ENCODE measurements around the gene APOD.

The APOD gene

GRCh38 chr3:195546130-195546560, 37.6 kb downstream of the APOD start:
- Histone ChIP-seq H3K9ac (ENCODE audit: low read depth, low read length) (no peak overlapping the region), H3K4me2 (ENCODE audit: low read length) (peak overlapping the region; percentile 47), H3K36me3 (ENCODE audit: insufficient read depth, low read length) (no peaks in the 10 kb centered on the region), H3K9me3 (replicated peaks; ENCODE audit: low read length) (no peaks in the 10 kb centered on the region), H3K27me3 (ENCODE audit: control insufficient read depth, insufficient read depth, low read length) (peaks cover 12% of the 10 kb centered on the region), H3K4me3 (ENCODE audit: low read length) (peak overlapping the region; percentile 17), H3K4me1 (ENCODE audit: control insufficient read depth, insufficient read depth, low read length) (peaks cover 25% of the 10 kb centered on the region)

GRCh38 chr3:195544634-195545033, 39.1 kb downstream of the APOD start:
- H3K9ac ChIP-seq (ENCODE audit: low read depth, low read length), result no peak overlapping the region
- H3K4me2 ChIP-seq (ENCODE audit: low read length), result no peak overlapping the region
- no peaks in the 10 kb centered on the region for H3K9me3 ChIP-seq (replicated peaks; ENCODE audit: low read length)
- H3K27me3 ChIP-seq (ENCODE audit: control insufficient read depth, insufficient read depth, low read length), result peaks cover 3% of the 10 kb centered on the region
- no peak overlapping the region for H3K4me3 ChIP-seq (ENCODE audit: low read length)
- peaks cover 30% of the 10 kb centered on the region for H3K4me1 ChIP-seq (ENCODE audit: control insufficient read depth, insufficient read depth, low read length)
- no peaks in the 10 kb centered on the region for H3K36me3 ChIP-seq (ENCODE audit: insufficient read depth, low read length)

- H3K4me1 ChIP-seq (ENCODE audit: control insufficient read depth, insufficient read depth, low read length), result peaks cover 30% of the 10 kb centered on the region
- H3K36me3 ChIP-seq (ENCODE audit: insufficient read depth, low read length), result no peaks in the 10 kb centered on the region
- no peak overlapping the region for H3K4me3 ChIP-seq (ENCODE audit: low read length)
- H3K4me2 ChIP-seq (ENCODE audit: low read length), result peak overlapping the region; percentile 91
- H3K9me3 ChIP-seq (replicated peaks; ENCODE audit: low read length), result no peaks in the 10 kb centered on the region
- peaks cover 3% of the 10 kb centered on the region for H3K27me3 ChIP-seq (ENCODE audit: control insufficient read depth, insufficient read depth, low read length)
- H3K9ac ChIP-seq (ENCODE audit: low read depth, low read length), result no peak overlapping the region
These were observed 39.6 kb downstream of the APOD start for GRCh38 chr3:195544230-195544536.

DNA sequence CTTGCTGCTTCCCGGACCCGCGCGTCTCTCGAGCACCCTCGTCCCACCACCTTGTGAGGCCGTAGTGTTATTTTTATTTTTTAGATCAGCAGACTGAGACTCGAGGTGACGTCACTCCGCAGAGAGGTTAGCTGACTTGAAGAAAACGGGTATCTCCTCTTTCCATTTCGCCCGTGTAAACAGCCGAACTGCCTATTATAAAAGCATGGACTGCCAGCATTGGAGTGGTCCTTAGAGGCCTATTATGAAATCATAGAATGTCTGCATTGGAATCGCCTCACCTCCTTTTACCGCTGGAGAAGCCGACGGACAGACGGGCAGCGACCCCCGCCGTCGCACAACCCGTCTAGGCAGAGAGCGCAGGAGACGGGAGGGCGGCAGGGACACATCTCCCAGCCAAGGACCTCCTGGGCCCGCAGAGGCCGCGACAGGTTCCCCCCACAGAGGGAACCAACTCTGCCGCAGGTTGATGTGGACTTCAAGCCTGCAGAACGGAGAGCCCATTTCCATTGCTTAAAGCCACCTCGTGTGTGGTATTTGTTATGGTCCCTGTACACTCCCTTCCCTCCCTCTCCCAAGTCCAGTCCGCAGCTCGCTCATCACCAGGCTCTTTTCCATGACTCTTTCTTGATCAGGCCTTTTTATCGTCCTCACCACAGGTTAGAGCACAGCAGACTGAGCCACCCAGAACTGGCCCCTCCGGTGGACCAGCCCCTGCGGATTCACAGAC, 40.1 kb downstream of the APOD start:
- Histone ChIP-seq H3K4me1 (ENCODE audit: control insufficient read depth, insufficient read depth, low read length) (peaks cover 30% of the 10 kb centered on the region), H3K4me2 (ENCODE audit: low read length) (peak overlapping the region; percentile 91), H3K27me3 (ENCODE audit: control insufficient read depth, insufficient read depth, low read length) (peaks cover 3% of the 10 kb centered on the region), H3K4me3 (ENCODE audit: low read length) (peak overlapping the region; percentile 99), H3K36me3 (ENCODE audit: insufficient read depth, low read length) (no peaks in the 10 kb centered on the region), H3K9me3 (replicated peaks; ENCODE audit: low read length) (no peaks in the 10 kb centered on the region), H3K9ac (ENCODE audit: low read depth, low read length) (peak overlapping the region; percentile 98)

GRCh38 chr3:195542698-195543499, 40.8 kb downstream of the APOD start, which contains the start of gene PPP1R2:
Gene PPP1R2 (minus strand): TSS chr3:195543325. CDS start chr3:195543025, 300 bp downstream.
- peak within 1 kb of the TSS; percentile 99 for H3K4me3 ChIP-seq (ENCODE audit: low read length)
- H3K36me3 ChIP-seq (ENCODE audit: insufficient read depth, low read length), result no peaks in the 10 kb centered on the region
- H3K4me1 ChIP-seq (ENCODE audit: control insufficient read depth, insufficient read depth, low read length), result peaks cover 30% of the 10 kb centered on the region
- peak within 1 kb of the TSS; percentile 91 for H3K4me2 ChIP-seq (ENCODE audit: low read length)
- peak within 1 kb of the TSS; percentile 98 for H3K9ac ChIP-seq (ENCODE audit: low read depth, low read length)
- no peaks in the 10 kb centered on the region for H3K9me3 ChIP-seq (replicated peaks; ENCODE audit: low read length)
- H3K27me3 ChIP-seq (ENCODE audit: control insufficient read depth, insufficient read depth, low read length), result peaks cover 3% of the 10 kb centered on the region

DNA sequence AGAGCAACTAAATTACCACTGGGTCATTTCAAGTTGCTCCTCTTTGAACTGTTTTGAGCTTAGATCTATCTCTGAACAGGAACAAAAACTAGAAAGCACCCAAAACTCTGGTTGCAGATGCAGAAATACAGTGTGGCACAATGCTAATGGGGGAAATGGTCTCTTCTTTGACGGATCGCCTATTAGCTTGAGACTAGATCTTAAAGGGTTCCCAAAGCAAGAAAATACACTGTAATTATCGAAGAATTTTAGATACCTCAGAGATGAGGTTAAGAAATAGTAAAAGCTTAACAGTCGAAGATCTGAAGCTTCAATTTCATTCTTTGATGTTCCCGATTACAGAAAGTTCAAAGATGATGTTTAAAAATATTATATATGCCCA, 41.4 kb downstream of the APOD start:
- Histone ChIP-seq H3K27me3 (ENCODE audit: control insufficient read depth, insufficient read depth, low read length) (no peaks in the 10 kb centered on the region), H3K36me3 (ENCODE audit: insufficient read depth, low read length) (no peaks in the 10 kb centered on the region), H3K4me3 (ENCODE audit: low read length) (peak overlapping the region; percentile 99), H3K4me2 (ENCODE audit: low read length) (peak overlapping the region; percentile 91), H3K4me1 (ENCODE audit: control insufficient read depth, insufficient read depth, low read length) (peaks cover 30% of the 10 kb centered on the region), H3K9me3 (replicated peaks; ENCODE audit: low read length) (no peaks in the 10 kb centered on the region), H3K9ac (ENCODE audit: low read depth, low read length) (peak overlapping the region; percentile 98)

- Histone ChIP-seq H3K4me3 (ENCODE audit: low read length) (no peak overlapping the region), H3K27me3 (ENCODE audit: control insufficient read depth, insufficient read depth, low read length) (no peaks in the 10 kb centered on the region), H3K36me3 (ENCODE audit: insufficient read depth, low read length) (no peaks in the 10 kb centered on the region), H3K4me1 (ENCODE audit: control insufficient read depth, insufficient read depth, low read length) (peaks cover 18% of the 10 kb centered on the region), H3K4me2 (ENCODE audit: low read length) (no peak overlapping the region), H3K9ac (ENCODE audit: low read depth, low read length) (no peak overlapping the region), H3K9me3 (replicated peaks; ENCODE audit: low read length) (no peaks in the 10 kb centered on the region)
These were observed 43.2 kb downstream of the APOD start for GRCh38 chr3:195540511-195540910.

DNA sequence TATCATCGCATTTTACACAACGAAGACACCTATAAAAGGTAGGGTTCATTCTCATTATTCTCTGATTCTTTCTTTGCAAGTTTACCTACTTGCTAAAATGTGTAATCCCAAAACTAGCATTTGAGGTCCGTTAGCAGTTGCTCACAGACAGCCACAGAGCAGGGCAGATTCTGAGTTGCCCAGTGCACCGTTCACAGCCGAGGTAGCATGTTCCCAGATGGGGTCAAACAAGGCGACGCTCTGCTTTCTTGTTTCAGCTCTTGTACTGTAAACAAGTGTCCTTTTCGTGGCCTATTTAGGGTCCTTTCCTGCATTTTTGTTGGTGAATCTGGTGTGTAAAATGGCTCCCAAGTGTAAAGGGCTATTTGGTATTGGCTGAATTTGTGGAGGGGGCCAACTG, 43.7 kb downstream of the APOD start:
- no peak overlapping the region for H3K9ac ChIP-seq (ENCODE audit: low read depth, low read length)
- H3K4me2 ChIP-seq (ENCODE audit: low read length), result no peak overlapping the region
- H3K27me3 ChIP-seq (ENCODE audit: control insufficient read depth, insufficient read depth, low read length), result no peaks in the 10 kb centered on the region
- no peaks in the 10 kb centered on the region for H3K9me3 ChIP-seq (replicated peaks; ENCODE audit: low read length)
- H3K36me3 ChIP-seq (ENCODE audit: insufficient read depth, low read length), result no peaks in the 10 kb centered on the region
- H3K4me3 ChIP-seq (ENCODE audit: low read length), result no peak overlapping the region
- H3K4me1 ChIP-seq (ENCODE audit: control insufficient read depth, insufficient read depth, low read length), result peaks cover 18% of the 10 kb centered on the region

DNA sequence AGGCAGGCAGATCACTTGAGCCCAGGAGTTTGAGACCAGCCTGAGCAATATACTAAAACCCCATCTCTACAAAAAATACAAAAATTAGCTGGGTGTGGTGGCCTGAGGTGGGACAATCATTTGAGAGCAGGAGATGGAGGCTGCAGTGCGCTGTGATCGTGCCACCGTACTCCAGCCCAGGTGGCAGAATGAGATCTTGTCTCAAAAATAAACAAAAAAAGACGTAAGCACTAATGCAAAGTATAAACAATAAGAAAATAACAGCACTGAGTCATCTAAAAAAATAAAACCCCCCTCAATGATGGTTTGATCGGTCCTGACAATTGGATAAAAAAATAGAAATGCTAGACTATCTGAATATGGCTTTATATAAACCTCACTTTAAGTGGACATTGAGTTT, 44.3 kb downstream of the APOD start:
- Histone ChIP-seq H3K27me3 (ENCODE audit: control insufficient read depth, insufficient read depth, low read length) (no peaks in the 10 kb centered on the region), H3K4me1 (ENCODE audit: control insufficient read depth, insufficient read depth, low read length) (peaks cover 18% of the 10 kb centered on the region), H3K4me2 (ENCODE audit: low read length) (no peak overlapping the region), H3K9ac (ENCODE audit: low read depth, low read length) (no peak overlapping the region), H3K36me3 (ENCODE audit: insufficient read depth, low read length) (no peaks in the 10 kb centered on the region), H3K9me3 (replicated peaks; ENCODE audit: low read length) (no peaks in the 10 kb centered on the region), H3K4me3 (ENCODE audit: low read length) (no peak overlapping the region)

DNA sequence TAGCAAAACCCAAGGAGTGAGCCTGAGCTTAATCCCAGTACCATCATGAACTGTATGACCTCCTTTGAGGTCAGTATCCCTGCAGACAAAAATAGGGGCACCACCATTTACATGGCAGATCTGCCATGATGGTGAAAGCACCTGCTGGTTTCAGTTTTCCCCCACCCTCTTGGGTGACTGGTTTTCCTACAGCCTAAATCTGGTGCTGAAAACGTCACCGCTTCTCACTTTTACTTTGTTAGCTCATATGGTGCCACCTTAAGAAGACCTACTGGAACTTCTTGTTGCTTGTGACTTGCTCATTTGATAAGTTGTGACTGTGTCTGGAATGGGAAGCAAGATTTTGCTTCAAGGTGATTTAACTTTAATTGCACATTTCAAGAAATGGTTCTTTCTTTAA, 45.7 kb downstream of the APOD start:
- no peaks in the 10 kb centered on the region for H3K9me3 ChIP-seq (replicated peaks; ENCODE audit: low read length)
- H3K4me1 ChIP-seq (ENCODE audit: control insufficient read depth, insufficient read depth, low read length), result peaks cover 14% of the 10 kb centered on the region
- no peaks in the 10 kb centered on the region for H3K36me3 ChIP-seq (ENCODE audit: insufficient read depth, low read length)
- no peak overlapping the region for H3K4me2 ChIP-seq (ENCODE audit: low read length)
- H3K9ac ChIP-seq (ENCODE audit: low read depth, low read length), result no peak overlapping the region
- H3K4me3 ChIP-seq (ENCODE audit: low read length), result no peak overlapping the region
- no peaks in the 10 kb centered on the region for H3K27me3 ChIP-seq (ENCODE audit: control insufficient read depth, insufficient read depth, low read length)

GRCh38 chr3:195535293-195535692, 48.4 kb downstream of the APOD start:
- Histone ChIP-seq H3K27me3 (ENCODE audit: control insufficient read depth, insufficient read depth, low read length) (no peaks in the 10 kb centered on the region), H3K4me2 (ENCODE audit: low read length) (no peak overlapping the region), H3K9ac (ENCODE audit: low read depth, low read length) (no peak overlapping the region), H3K4me1 (ENCODE audit: control insufficient read depth, insufficient read depth, low read length) (no peaks in the 10 kb centered on the region), H3K4me3 (ENCODE audit: low read length) (no peak overlapping the region), H3K9me3 (replicated peaks; ENCODE audit: low read length) (no peaks in the 10 kb centered on the region), H3K36me3 (ENCODE audit: insufficient read depth, low read length) (no peaks in the 10 kb centered on the region)

- H3K9ac ChIP-seq (ENCODE audit: low read depth, low read length), result no peak overlapping the region
- H3K27me3 ChIP-seq (ENCODE audit: control insufficient read depth, insufficient read depth, low read length), result no peaks in the 10 kb centered on the region
- no peak overlapping the region for H3K4me2 ChIP-seq (ENCODE audit: low read length)
- H3K9me3 ChIP-seq (replicated peaks; ENCODE audit: low read length), result no peaks in the 10 kb centered on the region
- H3K4me3 ChIP-seq (ENCODE audit: low read length), result no peak overlapping the region
- no peaks in the 10 kb centered on the region for H3K36me3 ChIP-seq (ENCODE audit: insufficient read depth, low read length)
- H3K4me1 ChIP-seq (ENCODE audit: control insufficient read depth, insufficient read depth, low read length), result no peaks in the 10 kb centered on the region
These were observed 50.9 kb downstream of the APOD start for GRCh38 chr3:195532834-195533233.
